T-helper 22 cell (primary cell): ENCODE data around the gene MICALL2.

ENCODE experiments used
- DNase-seq: peaks from one replicate; pipeline ENCODE4 v3.0.0-alpha.2; 2020; ENCODE audit warnings: low read depth

Gene MICALL2

GRCh38 chr7:1458683-1459511 is at the start of gene MICALL2:
TSS of gene MICALL2 (minus strand) at chr7:1459470. CDS start at chr7:1459326, 144 bp downstream.
- DNase-seq = no peak

GRCh38 chr7:1508277-1508758 is 49.0 kb upstream of the MICALL2 start:
- DNase-seq = no peak

DNA sequence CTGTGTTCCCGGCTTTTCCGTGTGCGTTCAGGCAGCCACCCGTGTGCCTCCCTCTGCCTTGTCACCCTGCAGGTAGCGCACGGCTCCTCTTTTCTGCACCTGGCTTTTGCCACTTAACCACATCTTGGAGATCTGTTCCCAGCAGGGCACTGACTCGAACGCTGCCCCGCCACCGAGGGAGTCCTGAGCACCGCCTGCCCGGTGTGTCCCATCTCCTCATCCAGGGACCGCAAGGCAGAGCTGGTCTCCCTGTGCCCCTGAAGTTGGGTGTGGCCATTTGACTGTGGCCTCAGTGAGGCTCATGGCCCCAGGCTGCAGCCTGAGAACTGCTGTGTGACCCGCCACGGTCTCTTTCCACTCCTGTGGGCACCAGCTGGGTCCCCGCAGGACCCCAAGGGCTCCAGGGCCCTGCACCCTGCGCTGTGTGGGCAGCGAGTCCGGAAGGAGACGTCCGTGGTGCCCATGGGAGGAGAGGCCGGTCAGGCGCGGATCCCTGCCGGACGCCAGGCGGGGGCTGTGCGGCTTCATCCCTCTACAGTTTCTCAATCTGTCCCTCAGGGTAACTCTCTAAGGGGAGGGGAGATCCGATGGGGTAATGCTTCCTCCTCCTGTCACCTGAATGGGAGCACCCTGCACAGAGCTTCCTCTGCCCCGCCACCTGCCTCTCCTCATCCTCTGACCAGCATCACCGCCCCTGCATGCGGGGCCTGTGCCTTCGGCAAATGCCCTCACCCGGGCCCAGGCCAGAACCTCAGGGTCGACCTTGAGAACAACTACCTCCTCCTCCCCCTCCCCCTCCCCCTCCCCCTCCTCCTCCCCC is 46.7 kb upstream of the MICALL2 start:
- no peak for DNase-seq

DNA sequence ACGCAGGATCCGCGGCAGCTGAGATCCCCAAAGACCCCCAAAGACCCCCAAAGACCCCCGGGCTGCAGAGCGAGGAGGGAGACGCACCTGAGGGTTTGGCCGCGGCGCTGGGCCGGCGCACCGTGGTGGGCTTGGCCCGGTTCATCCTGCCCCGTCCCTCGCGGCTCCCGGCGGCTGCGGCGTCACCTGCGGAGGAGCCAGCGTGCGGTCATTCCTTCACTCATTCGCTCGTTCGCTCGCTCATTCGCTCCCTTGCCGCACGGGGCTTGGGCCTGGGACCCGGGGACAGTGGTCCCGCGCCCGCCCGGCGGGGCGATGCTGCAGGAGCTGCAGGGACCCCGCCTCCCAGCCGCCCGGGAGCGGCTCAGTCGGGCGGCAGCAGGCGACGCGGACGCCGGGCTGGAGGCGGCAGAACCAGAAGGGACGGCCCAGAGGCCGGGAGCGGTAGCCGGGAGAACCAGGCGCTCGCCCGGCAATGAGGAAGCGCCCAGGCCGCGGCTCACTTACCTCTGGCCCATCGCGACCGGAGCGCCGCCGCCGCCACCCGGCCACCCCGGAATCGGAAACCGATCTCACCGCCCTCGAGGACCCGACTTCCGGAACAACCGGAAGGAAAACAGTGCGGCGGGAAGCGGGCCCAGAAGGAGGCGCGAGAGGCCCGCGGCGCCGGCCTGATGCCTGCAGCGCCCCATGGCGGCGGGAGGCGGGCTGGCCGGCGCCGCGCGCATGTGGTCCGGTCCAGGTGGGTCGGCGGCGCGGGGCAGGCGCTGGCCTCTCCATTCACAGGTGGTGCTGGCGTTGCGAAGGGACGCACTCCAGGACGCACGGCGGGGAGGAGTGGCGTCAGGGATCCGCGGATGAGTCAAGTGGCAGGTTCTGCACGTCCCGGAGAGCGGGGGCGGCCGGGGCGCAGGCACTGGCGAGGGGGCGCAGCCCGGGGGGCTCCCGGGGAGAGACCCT is 44.8 kb upstream of the MICALL2 start, which contains the start of gene INTS1:
INTS1 (minus strand) TSS at position 574 of the 960 bp plus-strand sequence; CDS start at position 145, 429 bp downstream.
- DNase-seq = peak; percentile 84

DNA sequence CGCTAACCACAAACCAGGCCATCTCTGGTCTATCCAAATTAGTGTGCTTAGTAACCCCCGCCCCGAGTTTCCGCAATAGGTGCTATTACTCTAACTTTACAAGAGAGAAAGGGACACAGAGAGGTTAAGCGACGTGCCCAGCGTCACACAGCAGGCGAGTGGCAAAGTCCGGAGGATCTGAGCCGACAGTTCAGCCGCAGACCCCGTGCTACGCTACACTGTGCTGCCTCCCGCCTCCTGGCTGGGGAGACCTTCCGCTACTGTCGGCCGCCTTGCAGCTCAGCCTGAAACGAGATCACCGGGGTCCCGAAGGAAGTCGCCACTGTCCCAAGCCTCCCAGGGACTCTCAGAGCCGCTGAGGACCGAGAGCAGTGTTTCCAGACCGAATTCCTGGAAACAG is 44.1 kb upstream of the MICALL2 start:
- no peak for DNase-seq

DNA sequence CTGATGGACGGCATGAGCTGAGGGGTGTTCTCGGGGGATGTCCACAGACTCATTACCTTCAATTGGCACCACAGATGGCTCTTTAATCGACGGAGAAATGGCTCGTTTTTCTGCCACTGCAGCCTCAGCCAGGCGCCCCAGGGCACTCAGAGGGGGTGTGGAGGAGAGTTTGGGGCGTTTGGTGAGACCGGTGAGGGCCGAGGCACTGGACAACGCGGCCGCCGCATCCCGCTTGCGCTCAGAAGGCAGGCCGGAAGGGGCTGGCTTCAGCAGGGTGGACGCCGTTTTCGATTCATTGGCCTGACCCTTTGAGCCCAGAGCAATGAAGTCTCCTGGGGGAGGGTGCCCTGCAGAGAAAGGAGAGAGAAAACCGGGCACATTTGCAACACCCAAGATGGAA is 43.6 kb upstream of the MICALL2 start:
- no peak for DNase-seq

GRCh38 chr7:1501487-1502270 is 42.4 kb upstream of the MICALL2 start:
- no peak for DNase-seq

GRCh38 chr7:1500064-1500807 is 41.0 kb upstream of the MICALL2 start:
- no peak for DNase-seq

- no peak for DNase-seq
These were observed 40.2 kb upstream of the MICALL2 start for GRCh38 chr7:1499367-1500029.

DNA sequence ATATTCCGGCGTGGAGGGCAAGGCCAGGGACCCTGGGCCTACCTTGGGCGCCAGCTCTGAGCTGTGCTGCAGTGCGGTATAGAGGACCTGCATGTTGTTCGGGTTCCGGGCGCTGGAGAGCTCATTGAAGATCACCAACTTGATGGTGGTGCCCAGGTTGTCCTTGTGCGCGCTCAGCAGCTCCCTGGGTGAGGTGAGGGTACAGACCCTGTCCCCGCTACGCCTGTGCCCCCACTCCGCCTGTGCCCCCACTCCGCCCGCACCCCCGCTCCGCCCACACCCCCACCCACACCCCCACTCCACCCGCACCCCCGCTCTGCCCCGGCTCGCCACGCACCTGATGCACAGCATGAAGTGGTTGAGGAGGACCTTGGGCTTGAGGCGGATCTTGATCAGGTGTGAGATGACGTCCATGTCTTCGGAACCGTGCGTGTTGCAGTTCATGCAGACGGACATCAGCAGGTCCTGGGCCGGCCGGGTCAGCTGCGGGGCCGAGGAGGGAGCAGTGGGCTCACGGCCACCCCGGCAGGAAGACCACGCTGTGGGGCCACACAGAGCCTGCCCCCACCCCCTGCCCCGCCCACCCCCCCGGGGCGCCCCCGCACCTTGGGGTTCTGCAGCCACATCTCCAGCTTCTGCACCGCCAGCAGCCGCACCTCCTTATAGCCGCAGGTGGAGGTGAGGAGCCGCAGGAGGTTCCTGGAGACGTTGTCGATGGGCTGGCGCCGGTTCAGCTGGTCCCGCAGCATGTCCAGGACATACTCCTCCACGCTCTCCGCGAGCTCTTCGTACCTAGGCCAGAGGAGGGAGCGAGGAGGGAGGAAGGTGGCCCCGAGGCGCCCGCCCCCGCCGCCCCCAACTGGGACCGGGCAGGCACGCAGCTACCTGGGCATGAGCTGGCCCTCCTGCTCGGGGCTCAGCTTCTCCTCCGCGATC is 39.4 kb upstream of the MICALL2 start:
- DNase-seq = no peak

DNA sequence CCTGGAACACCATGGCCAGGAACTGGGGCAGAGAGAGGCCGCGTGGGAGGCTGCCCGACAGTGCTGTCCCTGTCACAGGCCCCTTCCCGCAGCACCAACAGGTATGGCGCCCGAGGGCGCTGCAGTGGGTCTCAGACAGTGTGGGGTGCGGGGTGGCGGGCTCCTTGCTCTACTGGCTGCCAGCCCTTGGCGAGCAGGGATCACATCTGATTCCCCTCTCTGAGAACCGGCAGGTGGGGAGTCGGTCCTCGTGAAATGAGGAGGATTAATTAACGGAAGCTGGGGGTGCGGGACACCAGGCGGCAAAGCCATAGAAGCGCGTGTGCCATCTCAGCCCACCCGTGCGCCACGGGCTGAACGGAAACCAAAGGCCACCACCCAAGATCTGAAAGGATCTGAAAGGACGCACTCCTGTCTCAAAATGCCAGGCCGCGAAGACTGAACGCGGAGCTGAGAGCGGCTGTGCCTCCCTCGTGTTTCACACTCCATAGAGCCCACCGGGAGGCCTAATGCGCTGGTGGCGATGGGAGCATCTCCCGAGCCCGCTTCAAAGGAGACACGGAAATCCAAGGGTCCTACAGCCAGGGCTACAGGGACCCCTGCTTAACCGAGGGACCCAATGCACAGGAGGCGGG is 38.1 kb upstream of the MICALL2 start:
- no peak for DNase-seq

GRCh38 chr7:1496531-1497292 is 37.4 kb upstream of the MICALL2 start:
- no peak for DNase-seq

GRCh38 chr7:1495564-1496242 is 36.4 kb upstream of the MICALL2 start:
- no peak for DNase-seq

DNA sequence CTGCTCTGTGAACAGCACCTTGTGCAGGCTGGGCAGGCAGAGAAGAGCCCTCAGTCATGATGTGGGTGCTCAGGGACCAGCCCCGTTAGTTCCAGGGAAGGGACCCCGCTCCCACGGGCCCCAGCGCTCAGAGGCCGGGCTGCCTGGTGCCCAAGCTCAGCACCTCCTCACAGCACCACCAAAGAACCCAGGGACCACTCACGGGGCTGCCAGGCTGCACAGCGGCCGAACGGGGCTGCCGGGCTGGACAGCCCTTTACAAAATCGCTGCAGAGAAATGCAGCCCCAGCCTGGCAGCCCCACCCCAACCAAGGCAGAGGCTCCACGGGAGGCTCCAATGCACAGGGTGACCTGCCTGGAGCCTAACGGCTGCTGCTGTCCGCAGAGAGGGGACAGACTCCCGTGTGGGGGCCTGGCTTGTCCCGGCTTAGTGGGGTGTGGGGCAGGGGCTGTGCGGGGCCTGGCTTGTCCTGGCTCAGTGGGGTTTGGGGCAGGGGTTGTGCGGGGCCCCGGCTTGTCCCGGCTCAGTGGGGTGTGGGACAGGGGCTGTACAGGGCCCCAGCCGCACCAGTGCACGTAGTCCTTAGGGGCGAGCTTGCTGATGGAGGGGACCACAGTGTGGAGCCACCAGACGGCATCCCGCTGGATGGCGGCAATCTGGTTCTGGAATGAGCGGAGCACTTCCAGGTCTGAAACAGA is 35.7 kb upstream of the MICALL2 start:
- no peak for DNase-seq

- DNase-seq = no peak
These were observed 35.2 kb upstream of the MICALL2 start for GRCh38 chr7:1494447-1494846.

GRCh38 chr7:1493571-1493970 is 34.3 kb upstream of the MICALL2 start:
- no peak for DNase-seq
